ENCODE results near the gene CREB3L1.
A peak's percentile ranks its signal among the peaks of the same experiment; 100 is the strongest.

The CREB3L1 gene

GRCh38 chr11:46240861-46241260, 36.6 kb upstream of the CREB3L1 start:
- TF ChIP-seq JUND (IDR thresholded peaks at IDR 0.05; ENCODE audit: low read depth) = no peak
- in situ Hi-C loops (cut with HindIII; ENCODE audit: low pct_unique_long_range_greater_than_20kb, low sequenced_read_pairs) = no loop called here

GRCh38 chr11:46242041-46242951, 35.2 kb upstream of the CREB3L1 start:
- in situ Hi-C loops (cut with HindIII; ENCODE audit: low pct_unique_long_range_greater_than_20kb, low sequenced_read_pairs) = no loop called here

More at GRCh38 chr11:46240861-46241260, 36.6 kb upstream of the CREB3L1 start:
- no peak for DNase-seq (ENCODE audit: low read depth in 1 of 2, low spot score in 1 of 2)

GRCh38 chr11:46242952-46243795, 34.3 kb upstream of the CREB3L1 start:
- in situ Hi-C loops (cut with HindIII; ENCODE audit: low pct_unique_long_range_greater_than_20kb, low sequenced_read_pairs) = no loop called here
- no peak for TF ChIP-seq JUND (IDR thresholded peaks at IDR 0.05; ENCODE audit: low read depth)
- DNase-seq (ENCODE audit: low read depth in 1 of 2, low spot score in 1 of 2) = peak; percentile 89 to 95

More at GRCh38 chr11:46242041-46242951, 35.2 kb upstream of the CREB3L1 start:
- no peak for TF ChIP-seq JUND (IDR thresholded peaks at IDR 0.05; ENCODE audit: low read depth)
- DNase-seq (ENCODE audit: low read depth in 1 of 2, low spot score in 1 of 2) = no peak

GRCh38 chr11:46243796-46244109, 33.7 kb upstream of the CREB3L1 start:
- TF ChIP-seq JUND (IDR thresholded peaks at IDR 0.05; ENCODE audit: low read depth) = no peak
- no peak for DNase-seq (ENCODE audit: low read depth in 1 of 2, low spot score in 1 of 2)
- in situ Hi-C loops (cut with HindIII; ENCODE audit: low pct_unique_long_range_greater_than_20kb, low sequenced_read_pairs) = no loop called here

- in situ Hi-C loops (cut with HindIII; ENCODE audit: low pct_unique_long_range_greater_than_20kb, low sequenced_read_pairs) = no loop called here
- TF ChIP-seq JUND (IDR thresholded peaks at IDR 0.05; ENCODE audit: low read depth) = no peak
- DNase-seq (ENCODE audit: low read depth in 1 of 2, low spot score in 1 of 2) = no peak
These were observed 30.9 kb upstream of the CREB3L1 start for GRCh38 chr11:46246521-46246920.

GRCh38 chr11:46247090-46247489, 30.4 kb upstream of the CREB3L1 start:
- DNase-seq (ENCODE audit: low read depth in 1 of 2, low spot score in 1 of 2) = no peak
- TF ChIP-seq JUND (IDR thresholded peaks at IDR 0.05; ENCODE audit: low read depth) = no peak
- in situ Hi-C loops (cut with HindIII; ENCODE audit: low pct_unique_long_range_greater_than_20kb, low sequenced_read_pairs) = no loop called here

GRCh38 chr11:46247659-46248058, 29.8 kb upstream of the CREB3L1 start:
- TF ChIP-seq JUND (IDR thresholded peaks at IDR 0.05; ENCODE audit: low read depth) = no peak
- in situ Hi-C loops (cut with HindIII; ENCODE audit: low pct_unique_long_range_greater_than_20kb, low sequenced_read_pairs) = no loop called here
- DNase-seq (ENCODE audit: low read depth in 1 of 2, low spot score in 1 of 2) = peak; percentile 58 to 91

GRCh38 chr11:46248289-46249102, 29.0 kb upstream of the CREB3L1 start:
- in situ Hi-C loops (cut with HindIII; ENCODE audit: low pct_unique_long_range_greater_than_20kb, low sequenced_read_pairs) = no loop called here
- peak in 1 of 2 experiments; percentile 38 for DNase-seq (ENCODE audit: low read depth in 1 of 2, low spot score in 1 of 2)
- no peak for TF ChIP-seq JUND (IDR thresholded peaks at IDR 0.05; ENCODE audit: low read depth)

- TF ChIP-seq JUND (IDR thresholded peaks at IDR 0.05; ENCODE audit: low read depth) = no peak
- in situ Hi-C loops (cut with HindIII; ENCODE audit: low pct_unique_long_range_greater_than_20kb, low sequenced_read_pairs) = no loop called here
- no peak for DNase-seq (ENCODE audit: low read depth in 1 of 2, low spot score in 1 of 2)
These were observed 28.1 kb upstream of the CREB3L1 start for GRCh38 chr11:46249103-46249937.

- in situ Hi-C loops (cut with HindIII; ENCODE audit: low pct_unique_long_range_greater_than_20kb, low sequenced_read_pairs) = no loop called here
- TF ChIP-seq JUND (IDR thresholded peaks at IDR 0.05; ENCODE audit: low read depth) = no peak
- no peak for DNase-seq (ENCODE audit: low read depth in 1 of 2, low spot score in 1 of 2)
These were observed 27.3 kb upstream of the CREB3L1 start for GRCh38 chr11:46249938-46250744.

- in situ Hi-C loops (cut with HindIII; ENCODE audit: low pct_unique_long_range_greater_than_20kb, low sequenced_read_pairs) = no loop called here
- TF ChIP-seq JUND (IDR thresholded peaks at IDR 0.05; ENCODE audit: low read depth) = no peak
These were observed 26.8 kb upstream of the CREB3L1 start for GRCh38 chr11:46250745-46251052.

More at GRCh38 chr11:46250745-46251052, 26.8 kb upstream of the CREB3L1 start:
- no peak for DNase-seq (ENCODE audit: low read depth in 1 of 2, low spot score in 1 of 2)
